Kidney epithelial cell (primary cell): Measurements from ENCODE around the gene COL21A1. TPM values are rescaled to one million over a fixed set of nuclear protein-coding genes. Genes with fewer than 3 reads are reported as not detected.

Experiments used
- DNase-seq: peaks from one replicate; pipeline ENCODE4 v3.0.0-alpha.2; 2010; ENCODE audit warnings: low read depth
- H3K27me3 ChIP-seq: 2 replicates; pipeline ENCODE4 v1.6.0; 2011; ENCODE audit warnings: low read length; ENCODE audit not compliant: control insufficient read depth, insufficient read depth
- H3K36me3 ChIP-seq: 2 replicates; pipeline ENCODE4 v1.5.1; 2011; ENCODE audit warnings: low read length; ENCODE audit not compliant: control insufficient read depth, insufficient read depth
- H3K4me3 ChIP-seq: 2 replicates; pipeline ENCODE4 v1.5.1; 2011; ENCODE audit warnings: low read depth, mild to moderate bottlenecking, control low read depth, low read length
- total RNA-seq: library from RNA; depleted of rRNA; stranded (reverse); fragments of >200 nt; gene quantifications from 2 replicates; pipeline ENCODE4 v1.2.3, GENCODE V29; 2015
- TF ChIP-seq, protein P1 (sequence below): IDR thresholded peaks from 2 replicates; pipeline ENCODE4 v1.5.1; 2011; ENCODE audit warnings: mild to moderate bottlenecking, moderate library complexity, low read length, control low read depth, inconsistent platforms; ENCODE audit not compliant: insufficient read depth, poor library complexity, severe bottlenecking

COL21A1 gene
- total RNA-seq, 1 donor from 2014 or later: not detected

DNA sequence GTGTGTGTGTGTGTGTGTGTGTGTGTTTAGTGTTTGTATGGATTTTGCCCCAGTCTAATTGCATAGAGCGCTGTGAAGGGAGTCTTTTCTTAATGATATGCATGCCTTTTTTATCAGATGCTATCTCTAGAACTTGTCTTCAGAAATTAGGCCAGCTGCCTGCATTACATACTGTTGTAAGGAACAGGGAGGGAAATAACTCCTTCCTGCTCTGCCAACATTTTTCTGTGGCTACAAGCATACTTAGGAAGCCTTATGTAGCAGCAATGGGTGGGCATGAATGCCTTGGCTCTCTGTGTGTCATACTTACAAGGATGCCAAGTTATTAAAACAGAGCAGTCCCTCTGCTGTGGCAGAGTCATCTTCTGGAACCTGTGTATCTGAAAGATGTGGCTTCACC is 8.0 kb upstream of the COL21A1 start:
- TF ChIP-seq, protein P1, sequence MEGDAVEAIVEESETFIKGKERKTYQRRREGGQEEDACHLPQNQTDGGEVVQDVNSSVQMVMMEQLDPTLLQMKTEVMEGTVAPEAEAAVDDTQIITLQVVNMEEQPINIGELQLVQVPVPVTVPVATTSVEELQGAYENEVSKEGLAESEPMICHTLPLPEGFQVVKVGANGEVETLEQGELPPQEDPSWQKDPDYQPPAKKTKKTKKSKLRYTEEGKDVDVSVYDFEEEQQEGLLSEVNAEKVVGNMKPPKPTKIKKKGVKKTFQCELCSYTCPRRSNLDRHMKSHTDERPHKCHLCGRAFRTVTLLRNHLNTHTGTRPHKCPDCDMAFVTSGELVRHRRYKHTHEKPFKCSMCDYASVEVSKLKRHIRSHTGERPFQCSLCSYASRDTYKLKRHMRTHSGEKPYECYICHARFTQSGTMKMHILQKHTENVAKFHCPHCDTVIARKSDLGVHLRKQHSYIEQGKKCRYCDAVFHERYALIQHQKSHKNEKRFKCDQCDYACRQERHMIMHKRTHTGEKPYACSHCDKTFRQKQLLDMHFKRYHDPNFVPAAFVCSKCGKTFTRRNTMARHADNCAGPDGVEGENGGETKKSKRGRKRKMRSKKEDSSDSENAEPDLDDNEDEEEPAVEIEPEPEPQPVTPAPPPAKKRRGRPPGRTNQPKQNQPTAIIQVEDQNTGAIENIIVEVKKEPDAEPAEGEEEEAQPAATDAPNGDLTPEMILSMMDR: no peak
- no peaks in the 10 kb centered on the region for H3K36me3 ChIP-seq
- no peaks in the 10 kb centered on the region for H3K27me3 ChIP-seq
- DNase-seq: no peak
- H3K4me3 ChIP-seq: no peak overlapping the region

DNA sequence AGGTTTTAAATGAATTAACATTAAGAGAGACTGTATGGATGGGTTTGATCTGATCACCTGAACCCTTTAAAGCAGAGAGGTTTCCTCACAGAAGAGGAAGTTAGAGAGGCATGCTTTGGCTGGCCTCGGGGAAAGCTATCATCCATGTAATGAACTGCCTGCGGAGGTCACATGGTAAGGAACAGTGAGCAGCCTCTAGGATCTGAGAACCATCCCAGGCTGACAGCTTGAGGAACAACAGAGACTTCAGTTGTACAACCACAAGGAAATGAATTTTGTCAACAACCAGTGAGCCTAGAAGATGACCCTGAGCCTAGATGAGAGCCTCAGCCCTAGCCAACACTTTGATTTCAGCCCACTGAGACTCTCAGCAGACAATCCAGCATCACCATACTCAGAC is 2.9 kb upstream of the COL21A1 start:
- no peak for DNase-seq
- no peak overlapping the region for H3K4me3 ChIP-seq
- TF ChIP-seq, protein P1: no peak
- H3K27me3 ChIP-seq: peaks cover 2% of the 10 kb centered on the region
- H3K36me3 ChIP-seq: no peaks in the 10 kb centered on the region

- peak overlapping the region; percentile 33 for H3K4me3 ChIP-seq
- H3K27me3 ChIP-seq: peaks cover 2% of the 10 kb centered on the region
- no peak for DNase-seq
- H3K36me3 ChIP-seq: no peaks in the 10 kb centered on the region
- TF ChIP-seq, protein P1: no peak
These were observed 308 bp upstream of the COL21A1 start for GRCh38 chr6:56247654-56248122.

- H3K4me3 ChIP-seq: no peak overlapping the region
These were observed 869 bp downstream of the COL21A1 start for GRCh38 chr6:56246541-56246880.

GRCh38 chr6:56245903-56246351 is 1.5 kb downstream of the COL21A1 start:
- Histone ChIP-seq H3K36me3 (no peaks in the 10 kb centered on the region), H3K27me3 (peaks cover 2% of the 10 kb centered on the region), H3K4me3 (no peak overlapping the region)
- DNase-seq: no peak
- TF ChIP-seq, protein P1: no peak

More at GRCh38 chr6:56246541-56246880, 869 bp downstream of the COL21A1 start:
- TF ChIP-seq, protein P1: no peak
- no peaks in the 10 kb centered on the region for H3K36me3 ChIP-seq
- peaks cover 2% of the 10 kb centered on the region for H3K27me3 ChIP-seq
- no peak for DNase-seq

- peaks cover 2% of the 10 kb centered on the region for H3K27me3 ChIP-seq
- H3K4me3 ChIP-seq: no peak overlapping the region
- TF ChIP-seq, protein P1: no peak
- H3K36me3 ChIP-seq: no peaks in the 10 kb centered on the region
- no peak for DNase-seq
These were observed 2.7 kb downstream of the COL21A1 start for GRCh38 chr6:56244528-56245253.
